Astrocyte (in vitro differentiated cells and primary cell): Measurements from ENCODE around the gene IQUB. TPM values are rescaled to one million over a fixed set of nuclear protein-coding genes. Genes with fewer than 3 reads are reported as not detected.

Experiments
- DNase-seq: peaks from one replicate; pipeline ENCODE4 v3.0.0-alpha.2; 2010; ENCODE audit warnings: low read depth
- FAIRE-seq: peaks from 2 replicates; lab custom pipeline; 2011; peaks lifted over from hg19 to GRCh38; lab: Jason Lieb, UNC
- H2AFZ ChIP-seq: 2 replicates; pipeline ENCODE4 v1.6.0; 2012; ENCODE audit warnings: low read depth, low read length, inconsistent platforms
- H3K27ac ChIP-seq: 2 replicates; pipeline ENCODE4 v1.5.1; 2011; ENCODE audit warnings: low read depth, low read length, inconsistent platforms
- H3K27me3 ChIP-seq: 2 replicates; pipeline ENCODE4 v1.6.0; 2011; ENCODE audit warnings: low read length, inconsistent platforms; ENCODE audit not compliant: insufficient read depth
- H3K36me3 ChIP-seq: 2 replicates; pipeline ENCODE4 v1.5.1; 2011; ENCODE audit warnings: low read length, inconsistent platforms; ENCODE audit not compliant: insufficient read depth
- H3K4me1 ChIP-seq: 2 replicates; pipeline ENCODE4 v1.5.1; 2011; ENCODE audit warnings: low read length, inconsistent platforms; ENCODE audit not compliant: insufficient read depth
- H3K4me2 ChIP-seq: 2 replicates; pipeline ENCODE4 v1.6.0; 2012; ENCODE audit warnings: low read length, inconsistent platforms
- H3K4me3 ChIP-seq: 2 replicates; pipeline ENCODE4 v1.5.1; 2011; ENCODE audit warnings: low read depth, mild to moderate bottlenecking, low read length, inconsistent platforms; ENCODE audit not compliant: insufficient read depth
- H3K79me2 ChIP-seq: 2 replicates; pipeline ENCODE4 v1.6.0; 2012; ENCODE audit warnings: mild to moderate bottlenecking, low read length, inconsistent platforms; ENCODE audit not compliant: insufficient read depth
- H3K9ac ChIP-seq: 2 replicates; pipeline ENCODE4 v1.6.0; 2012; ENCODE audit warnings: mild to moderate bottlenecking, low read length, inconsistent platforms
- H3K9me3 ChIP-seq: 2 replicates; pipeline ENCODE4 v1.5.1; 2012; ENCODE audit warnings: low read depth, mild to moderate bottlenecking, low read length, inconsistent platforms; ENCODE audit not compliant: insufficient read depth
- H4K20me1 ChIP-seq: 2 replicates; pipeline ENCODE4 v1.6.0; 2012; ENCODE audit warnings: low read length, inconsistent platforms; ENCODE audit not compliant: insufficient read depth
- H3K27ac Mint-ChIP-seq: one replicate; pipeline ENCODE4 v1.8.0; 2021; ENCODE audit warnings: mild to moderate bottlenecking, mixed read lengths; ENCODE audit not compliant: unreplicated experiment
- H3K27me3 Mint-ChIP-seq: one replicate; pipeline ENCODE4 v1.8.0; 2021; ENCODE audit warnings: low read depth, mixed read lengths; ENCODE audit not compliant: unreplicated experiment
- H3K36me3 Mint-ChIP-seq: one replicate; pipeline ENCODE4 v1.8.0; 2021; ENCODE audit warnings: low read depth, mixed read lengths; ENCODE audit not compliant: unreplicated experiment
- H3K4me1 Mint-ChIP-seq: one replicate; pipeline ENCODE4 v1.8.0; 2021; ENCODE audit warnings: low read depth, mixed read lengths; ENCODE audit not compliant: unreplicated experiment
- H3K4me3 Mint-ChIP-seq: one replicate; pipeline ENCODE4 v1.8.0; 2021; ENCODE audit warnings: mild to moderate bottlenecking, moderate library complexity, mixed read lengths; ENCODE audit not compliant: unreplicated experiment
- H3K9me3 Mint-ChIP-seq: one replicate; pipeline ENCODE4 v1.8.0; 2021; ENCODE audit warnings: mild to moderate bottlenecking, mixed read lengths; ENCODE audit not compliant: unreplicated experiment
- EZH2 ChIP-seq: IDR thresholded peaks from 2 replicates; pipeline ENCODE4 v1.6.1; 2012; ENCODE audit warnings: mild to moderate bottlenecking, low read length, inconsistent platforms; ENCODE audit not compliant: insufficient read depth
- total RNA-seq: library from RNA; stranded (reverse); gene quantifications from 2 replicates; pipeline ENCODE4 v1.2.1, GENCODE V29; 2021
- TF ChIP-seq, protein P1 (sequence below): IDR thresholded peaks from 2 replicates; pipeline ENCODE4 v1.5.1; 2011; ENCODE audit warnings: low read depth, mild to moderate bottlenecking, inconsistent platforms, low read length, moderate library complexity; ENCODE audit not compliant: insufficient read depth

Gene IQUB
- total RNA-seq, 1 donor from 2014 or later: 0.59 TPM

DNA sequence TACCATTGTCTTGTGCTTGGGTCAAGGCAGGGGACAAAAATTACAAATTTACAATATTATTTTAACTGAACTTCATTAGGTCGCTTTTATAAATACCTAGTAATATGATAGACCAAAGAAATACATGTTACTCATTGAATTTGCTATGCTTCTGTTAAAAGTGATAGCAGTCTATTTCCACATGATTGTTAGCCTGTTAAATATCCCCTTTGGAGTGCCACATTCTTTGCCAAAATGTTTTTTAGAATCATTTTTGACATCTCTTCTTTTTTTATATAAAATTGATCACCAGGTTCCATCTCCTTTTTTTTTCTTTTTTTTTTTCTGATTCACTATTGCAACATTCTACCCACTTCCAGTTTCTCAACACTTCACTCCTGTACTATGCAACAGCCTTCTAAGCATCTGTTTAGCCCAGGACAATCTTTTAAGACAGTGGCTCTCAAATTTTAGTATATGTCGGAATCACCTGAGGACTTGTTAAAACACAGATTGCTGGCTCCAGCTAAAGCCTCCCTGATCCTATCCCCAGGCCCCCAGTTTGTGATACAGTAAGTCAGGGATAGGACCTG, 39.6 kb upstream of the IQUB start:
- no peaks in the 10 kb centered on the region for H3K27me3 Mint-ChIP-seq
- DNase-seq (no peak), FAIRE-seq (no peak)
- no peaks in the 10 kb centered on the region for H3K36me3 Mint-ChIP-seq
- Histone ChIP-seq H3K4me2 (no peak overlapping the region), H2AFZ (no peak overlapping the region), H3K27ac (no peak overlapping the region), H3K79me2 (no peaks in the 10 kb centered on the region), H3K4me1 (no peaks in the 10 kb centered on the region), H3K9ac (no peak overlapping the region), H4K20me1 (no peaks in the 10 kb centered on the region), H3K4me3 (no peak overlapping the region), H3K36me3 (no peaks in the 10 kb centered on the region), H3K27me3 (no peaks in the 10 kb centered on the region), H3K9me3 (no peaks in the 10 kb centered on the region)
- no peak overlapping the region for H3K4me3 Mint-ChIP-seq
- TF ChIP-seq EZH2: no peak
- TF ChIP-seq, protein P1, sequence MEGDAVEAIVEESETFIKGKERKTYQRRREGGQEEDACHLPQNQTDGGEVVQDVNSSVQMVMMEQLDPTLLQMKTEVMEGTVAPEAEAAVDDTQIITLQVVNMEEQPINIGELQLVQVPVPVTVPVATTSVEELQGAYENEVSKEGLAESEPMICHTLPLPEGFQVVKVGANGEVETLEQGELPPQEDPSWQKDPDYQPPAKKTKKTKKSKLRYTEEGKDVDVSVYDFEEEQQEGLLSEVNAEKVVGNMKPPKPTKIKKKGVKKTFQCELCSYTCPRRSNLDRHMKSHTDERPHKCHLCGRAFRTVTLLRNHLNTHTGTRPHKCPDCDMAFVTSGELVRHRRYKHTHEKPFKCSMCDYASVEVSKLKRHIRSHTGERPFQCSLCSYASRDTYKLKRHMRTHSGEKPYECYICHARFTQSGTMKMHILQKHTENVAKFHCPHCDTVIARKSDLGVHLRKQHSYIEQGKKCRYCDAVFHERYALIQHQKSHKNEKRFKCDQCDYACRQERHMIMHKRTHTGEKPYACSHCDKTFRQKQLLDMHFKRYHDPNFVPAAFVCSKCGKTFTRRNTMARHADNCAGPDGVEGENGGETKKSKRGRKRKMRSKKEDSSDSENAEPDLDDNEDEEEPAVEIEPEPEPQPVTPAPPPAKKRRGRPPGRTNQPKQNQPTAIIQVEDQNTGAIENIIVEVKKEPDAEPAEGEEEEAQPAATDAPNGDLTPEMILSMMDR: no peak
- no peaks in the 10 kb centered on the region for H3K9me3 Mint-ChIP-seq
- H3K4me1 Mint-ChIP-seq: no peaks in the 10 kb centered on the region
- H3K27ac Mint-ChIP-seq: no peak overlapping the region

DNA sequence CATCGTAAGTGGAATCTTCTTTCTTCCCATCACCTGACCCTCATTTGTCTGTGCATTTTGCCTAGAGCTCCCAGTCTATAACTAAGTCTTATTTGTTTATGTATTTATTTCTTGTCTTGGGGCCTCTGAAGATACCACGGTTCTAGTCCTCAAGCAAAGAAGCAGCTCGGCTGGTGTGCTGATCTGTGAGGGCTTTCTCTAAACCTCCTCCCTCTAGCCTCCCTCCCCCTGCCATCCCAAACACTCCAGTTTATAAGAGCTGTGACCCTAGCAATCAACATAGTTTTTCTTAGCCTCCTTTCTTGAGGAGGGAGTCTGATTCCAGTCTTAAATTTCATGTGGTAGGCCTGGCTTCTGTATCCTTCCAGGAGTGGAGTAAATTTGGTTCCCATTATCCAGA, 38.9 kb upstream of the IQUB start:
- H3K27ac ChIP-seq: no peak overlapping the region
- H3K4me1 ChIP-seq: no peaks in the 10 kb centered on the region
- H3K27ac Mint-ChIP-seq: no peak overlapping the region
- FAIRE-seq: no peak
- no peaks in the 10 kb centered on the region for H4K20me1 ChIP-seq
- no peak overlapping the region for H3K9ac ChIP-seq
- no peaks in the 10 kb centered on the region for H3K27me3 ChIP-seq
- no peaks in the 10 kb centered on the region for H3K36me3 Mint-ChIP-seq
- no peaks in the 10 kb centered on the region for H3K36me3 ChIP-seq
- H2AFZ ChIP-seq: no peak overlapping the region
- H3K4me3 Mint-ChIP-seq: no peak overlapping the region
- no peaks in the 10 kb centered on the region for H3K4me1 Mint-ChIP-seq
- no peaks in the 10 kb centered on the region for H3K27me3 Mint-ChIP-seq
- no peaks in the 10 kb centered on the region for H3K9me3 Mint-ChIP-seq
- TF ChIP-seq, protein P1: no peak
- TF ChIP-seq EZH2: no peak
- no peak overlapping the region for H3K4me3 ChIP-seq
- H3K9me3 ChIP-seq: no peaks in the 10 kb centered on the region
- DNase-seq: no peak
- H3K4me2 ChIP-seq: no peak overlapping the region
- H3K79me2 ChIP-seq: no peaks in the 10 kb centered on the region

DNA sequence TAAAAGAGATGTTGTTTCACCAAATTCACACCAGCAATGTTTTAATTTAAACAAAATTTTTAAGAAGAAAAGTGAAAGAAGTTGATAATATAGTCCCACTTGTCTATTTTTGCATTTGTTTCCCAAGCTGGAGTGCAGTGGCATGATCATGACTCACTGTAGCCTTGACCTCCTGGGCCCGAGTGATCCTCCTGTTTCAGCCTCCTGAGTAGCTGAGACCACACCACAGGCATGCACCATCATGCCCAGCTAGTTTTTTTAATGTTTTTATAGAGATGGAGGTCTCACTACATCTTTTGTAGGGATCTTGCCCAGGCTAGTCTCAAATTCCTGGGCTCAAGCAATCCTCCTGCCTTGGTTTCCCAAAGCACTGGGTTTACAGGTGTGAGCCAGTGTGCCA, 37.3 kb upstream of the IQUB start:
- no peaks in the 10 kb centered on the region for H3K9me3 ChIP-seq
- no peak overlapping the region for H3K4me2 ChIP-seq
- no peaks in the 10 kb centered on the region for H3K27me3 Mint-ChIP-seq
- no peak overlapping the region for H3K27ac Mint-ChIP-seq
- no peaks in the 10 kb centered on the region for H3K9me3 Mint-ChIP-seq
- no peak overlapping the region for H3K9ac ChIP-seq
- no peak overlapping the region for H3K4me3 Mint-ChIP-seq
- DNase-seq (peak; percentile 7), FAIRE-seq (no peak)
- H3K4me1 ChIP-seq: no peaks in the 10 kb centered on the region
- H3K27ac ChIP-seq: no peak overlapping the region
- H3K4me1 Mint-ChIP-seq: no peaks in the 10 kb centered on the region
- H3K36me3 ChIP-seq: no peaks in the 10 kb centered on the region
- no peak overlapping the region for H2AFZ ChIP-seq
- no peaks in the 10 kb centered on the region for H4K20me1 ChIP-seq
- H3K27me3 ChIP-seq: no peaks in the 10 kb centered on the region
- TF ChIP-seq, protein P1: no peak
- no peak for TF ChIP-seq EZH2
- no peaks in the 10 kb centered on the region for H3K36me3 Mint-ChIP-seq
- H3K79me2 ChIP-seq: no peaks in the 10 kb centered on the region
- H3K4me3 ChIP-seq: no peak overlapping the region
